GM10847 (cell line): ENCODE data around the gene LRP1-AS.

Source experiments
- POLR2A ChIP-seq: IDR thresholded peaks from 2 replicates; pipeline ENCODE4 v1.6.1; 2011; ENCODE audit not compliant: insufficient read length; ENCODE audit errors: extremely low read depth

Gene LRP1-AS

GRCh38 chr12:57154804-57155434 is 7.5 kb upstream of the LRP1-AS start:
- no peak for TF ChIP-seq POLR2A

GRCh38 chr12:57154076-57154475 is 6.7 kb upstream of the LRP1-AS start:
- no peak for TF ChIP-seq POLR2A

- no peak for TF ChIP-seq POLR2A
These were observed 6.1 kb upstream of the LRP1-AS start for GRCh38 chr12:57153415-57153997.

GRCh38 chr12:57152639-57153038 is 5.2 kb upstream of the LRP1-AS start:
- no peak for TF ChIP-seq POLR2A

GRCh38 chr12:57151741-57152630 is 4.6 kb upstream of the LRP1-AS start:
- TF ChIP-seq POLR2A, result no peak

- no peak for TF ChIP-seq POLR2A
These were observed 3.1 kb upstream of the LRP1-AS start for GRCh38 chr12:57150400-57151000.

- no peak for TF ChIP-seq POLR2A
These were observed 2.0 kb upstream of the LRP1-AS start for GRCh38 chr12:57149245-57149900.

- no peak for TF ChIP-seq POLR2A
These were observed 1.2 kb upstream of the LRP1-AS start for GRCh38 chr12:57148469-57149244.

GRCh38 chr12:57146092-57146491 is 1.3 kb downstream of the LRP1-AS start:
- TF ChIP-seq POLR2A, result no peak

- TF ChIP-seq POLR2A, result no peak
These were observed 1.9 kb downstream of the LRP1-AS start for GRCh38 chr12:57145460-57146059.

- no peak for TF ChIP-seq POLR2A
These were observed 4.0 kb downstream of the LRP1-AS start for GRCh38 chr12:57143454-57143853.

GRCh38 chr12:57142727-57143126 is 4.7 kb downstream of the LRP1-AS start:
- no peak for TF ChIP-seq POLR2A

- TF ChIP-seq POLR2A, result no peak
These were observed 5.3 kb downstream of the LRP1-AS start for GRCh38 chr12:57142121-57142520.

- TF ChIP-seq POLR2A, result no peak
These were observed 6.2 kb downstream of the LRP1-AS start for GRCh38 chr12:57141249-57141648.

GRCh38 chr12:57139796-57140649 is 7.4 kb downstream of the LRP1-AS start:
- no peak for TF ChIP-seq POLR2A
